GM18519 (cell line): ENCODE results near the gene SUCO.

Experiments
- ATAC-seq: cut with Tn5 transposase; IDR thresholded peaks from one replicate; pipeline ENCODE4 v1.9.1; 2021; ENCODE audit warnings: mild to moderate bottlenecking, moderate library complexity; ENCODE audit not compliant: unreplicated experiment, low FRiP score

The SUCO gene

DNA sequence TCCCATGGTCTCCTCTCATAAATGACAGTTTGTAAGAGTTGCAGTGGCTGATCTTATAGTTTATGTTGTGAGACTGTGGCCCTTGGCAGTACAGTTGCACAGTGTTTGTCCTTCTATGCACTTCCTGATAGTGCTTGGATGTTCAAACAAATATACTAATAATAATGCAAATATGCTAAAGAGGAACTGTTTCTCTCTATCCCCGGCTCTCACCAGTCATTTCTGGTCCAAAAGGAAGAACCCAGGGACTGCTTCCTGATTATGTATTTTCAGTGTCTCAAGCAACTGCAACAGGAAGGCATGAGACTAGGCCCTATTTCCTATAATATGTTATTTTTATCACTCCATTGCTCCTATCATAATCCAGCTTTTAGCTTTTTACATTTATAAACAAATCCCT is 17.0 kb upstream of the SUCO start:
- no peak for ATAC-seq

DNA sequence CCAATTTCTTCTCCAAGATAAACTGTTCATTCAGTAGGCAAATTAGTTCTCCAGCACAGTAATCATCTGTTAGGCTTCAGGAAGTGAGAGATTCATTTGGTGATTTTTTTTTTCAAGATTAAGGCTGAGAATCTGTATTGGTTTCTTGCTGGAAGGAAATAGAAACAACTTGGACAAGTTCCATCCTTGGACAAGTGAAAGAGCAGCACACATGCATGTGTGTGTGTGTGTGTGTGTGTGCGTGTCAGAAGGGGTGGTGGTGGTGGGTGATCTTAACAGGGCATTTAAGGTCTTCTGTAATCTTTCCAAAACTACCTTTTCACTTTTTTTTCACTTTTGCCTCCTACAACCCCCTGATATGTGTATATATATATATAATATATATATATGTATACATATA is 15.9 kb upstream of the SUCO start:
- no peak for ATAC-seq

DNA sequence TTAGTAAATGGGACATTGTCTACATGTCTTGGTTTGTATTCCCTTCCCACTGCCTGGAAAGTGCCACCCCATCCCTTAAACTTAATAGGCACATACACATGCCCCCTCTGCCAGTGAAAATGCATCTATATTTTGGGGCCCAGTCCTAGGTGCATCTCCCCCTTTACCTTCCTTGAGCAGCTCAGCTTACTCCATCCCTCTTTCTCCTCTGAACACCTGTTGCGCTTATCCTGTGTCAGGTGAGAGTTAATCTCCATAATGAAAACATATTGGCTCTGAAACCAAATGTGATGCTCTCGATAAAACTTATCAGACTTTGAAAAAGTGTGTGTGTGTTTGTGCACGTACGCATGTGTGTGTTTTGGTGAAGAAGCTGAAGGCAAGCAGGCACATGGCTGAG is 15.4 kb upstream of the SUCO start:
- no peak for ATAC-seq

DNA sequence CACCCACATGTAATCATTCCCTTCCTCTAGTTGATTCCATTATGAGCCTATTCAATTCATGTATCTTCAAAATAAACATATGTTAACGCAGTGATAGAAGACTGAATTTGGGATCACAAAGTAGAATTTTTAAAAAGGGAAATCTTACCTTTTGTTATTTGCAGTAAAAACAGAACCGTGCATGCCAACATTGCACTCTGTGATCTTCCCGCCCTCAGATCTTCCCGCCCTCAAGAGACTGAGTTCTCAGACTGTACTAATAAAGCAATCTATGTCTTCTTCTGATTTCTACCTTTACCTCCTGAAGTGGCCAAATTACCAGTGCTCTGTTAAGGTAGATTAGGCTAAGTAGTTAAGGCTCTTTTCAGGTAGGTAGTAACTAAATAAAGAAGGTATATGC is 3.6 kb upstream of the SUCO start:
- no peak for ATAC-seq

DNA sequence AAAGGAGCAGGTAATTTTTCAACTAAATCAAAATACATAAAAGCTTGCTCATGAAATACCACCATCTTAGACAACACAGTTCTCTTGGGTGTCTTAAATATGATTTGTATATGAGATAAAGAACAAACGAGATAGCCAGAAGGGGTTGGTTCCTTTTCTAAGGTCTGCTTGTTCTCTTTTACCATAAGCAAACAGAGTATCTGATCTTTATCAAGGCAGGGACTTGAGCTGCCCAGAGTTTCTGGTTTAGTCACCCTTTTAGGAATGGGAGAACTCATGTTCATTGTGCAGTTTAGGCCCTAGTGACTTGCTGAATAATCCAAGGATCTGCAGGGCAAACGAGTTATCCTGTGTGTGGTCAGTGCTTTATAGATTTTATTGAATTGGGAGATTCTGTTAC is 3.0 kb upstream of the SUCO start:
- ATAC-seq = no peak

DNA sequence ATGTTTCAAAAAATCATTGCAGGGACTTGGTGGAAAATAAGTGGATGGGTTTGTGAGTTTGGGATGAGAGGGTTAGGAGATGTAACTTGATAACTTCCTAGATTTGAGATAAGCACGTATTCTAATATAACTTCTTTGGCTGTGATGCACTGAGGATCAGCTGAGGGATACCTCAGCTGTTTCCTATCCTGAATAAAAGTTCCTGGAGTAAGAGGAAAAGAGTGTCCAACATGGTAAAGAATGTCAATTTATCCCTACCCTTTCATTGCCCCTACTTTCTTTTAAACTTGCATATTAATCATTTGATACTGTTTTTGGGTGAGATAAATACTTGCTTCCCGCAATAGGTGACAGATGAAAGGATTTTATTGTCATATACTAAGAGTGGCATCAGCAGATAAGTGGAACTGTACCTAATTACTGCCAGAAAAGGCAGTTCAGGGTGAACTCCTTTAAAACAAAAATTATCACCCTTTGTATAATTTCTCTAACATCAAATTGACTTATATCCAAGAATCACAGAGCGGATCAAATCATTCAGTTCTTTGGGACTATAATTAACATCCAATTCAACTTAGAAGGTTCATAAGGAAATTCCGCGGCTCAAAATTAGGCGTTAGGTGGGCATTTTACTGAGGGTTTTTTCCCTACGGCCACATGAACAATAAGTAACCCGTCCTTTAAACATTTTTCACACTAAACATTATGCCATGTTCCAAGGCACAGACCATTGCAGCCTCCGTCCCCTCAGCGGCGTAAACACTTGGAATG is 1.4 kb upstream of the SUCO start:
- no peak for ATAC-seq

DNA sequence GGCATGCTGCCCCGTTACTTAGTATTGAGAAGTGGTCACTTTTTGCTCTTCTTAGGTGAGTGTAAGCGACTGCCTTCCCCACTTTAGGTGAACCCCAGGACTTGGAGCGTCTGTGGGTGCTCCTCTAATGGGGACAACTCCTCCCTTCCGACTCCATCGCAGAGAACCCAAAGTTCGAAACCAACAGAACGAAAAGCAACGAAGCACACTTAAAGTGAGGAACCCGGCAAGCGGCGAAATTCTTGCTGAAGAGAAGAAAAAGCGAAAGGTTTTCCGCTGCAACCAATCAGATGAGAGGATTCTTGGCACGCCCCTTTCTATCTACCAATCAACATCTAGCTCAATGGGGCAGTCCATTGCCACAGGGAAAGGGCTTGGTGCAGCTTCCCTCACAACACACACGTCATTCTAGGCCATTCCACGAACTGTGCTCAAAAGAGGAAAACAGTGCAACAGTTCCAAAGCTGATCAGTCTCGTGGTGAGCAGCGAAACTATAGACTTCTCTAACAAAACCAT is 709 bp upstream of the SUCO start:
- peak; percentile 57 for ATAC-seq

DNA sequence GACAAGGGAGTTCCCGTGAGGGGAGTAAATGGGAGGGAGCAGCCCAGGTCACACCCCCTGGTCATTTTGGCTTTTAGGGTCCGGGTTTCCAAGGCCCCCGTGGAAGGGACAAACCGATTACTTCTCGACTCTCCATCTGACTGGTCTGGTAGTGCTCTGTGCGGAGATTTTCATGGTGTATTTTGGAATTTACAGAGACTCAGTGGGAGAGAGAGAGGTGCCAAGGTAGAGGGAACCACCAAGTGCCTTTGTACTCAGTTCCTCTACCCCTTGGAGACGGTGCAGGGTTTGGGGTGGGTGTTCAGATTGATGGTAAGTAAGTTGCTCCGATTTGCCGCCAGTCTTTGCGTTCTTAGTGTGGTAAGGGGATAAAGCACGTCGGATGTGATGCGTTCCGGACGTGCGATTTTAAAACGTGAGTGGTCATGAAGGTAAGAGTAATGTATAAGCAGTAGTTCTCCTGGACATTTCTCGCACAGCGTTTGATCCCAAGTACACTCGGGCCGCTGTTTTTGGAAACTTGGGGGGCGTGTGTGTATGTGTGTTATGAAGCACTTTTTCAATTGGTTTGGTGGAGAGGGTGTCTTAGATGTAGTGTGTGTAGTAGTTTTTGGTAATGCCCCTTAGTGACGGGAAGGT is 682 bp downstream of the SUCO start:
- ATAC-seq = no peak

DNA sequence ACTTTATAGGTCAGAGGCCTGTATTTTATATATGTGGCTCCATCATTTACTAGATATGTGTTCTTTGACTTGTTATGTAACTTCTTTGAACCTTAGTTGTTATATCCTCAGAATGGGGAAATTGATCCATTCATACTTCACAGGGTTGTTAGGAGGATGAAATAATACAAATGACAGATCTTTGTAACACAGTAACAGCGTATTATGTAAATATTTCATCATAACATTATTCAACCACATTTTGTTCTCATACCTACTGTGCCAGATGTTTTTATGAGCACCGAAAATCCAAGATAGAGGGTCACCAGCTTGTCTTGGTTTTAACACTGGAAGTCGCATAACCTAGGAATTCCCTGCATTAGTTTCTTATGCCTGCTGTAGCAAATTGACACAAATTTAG is 3.3 kb downstream of the SUCO start:
- no peak for ATAC-seq

DNA sequence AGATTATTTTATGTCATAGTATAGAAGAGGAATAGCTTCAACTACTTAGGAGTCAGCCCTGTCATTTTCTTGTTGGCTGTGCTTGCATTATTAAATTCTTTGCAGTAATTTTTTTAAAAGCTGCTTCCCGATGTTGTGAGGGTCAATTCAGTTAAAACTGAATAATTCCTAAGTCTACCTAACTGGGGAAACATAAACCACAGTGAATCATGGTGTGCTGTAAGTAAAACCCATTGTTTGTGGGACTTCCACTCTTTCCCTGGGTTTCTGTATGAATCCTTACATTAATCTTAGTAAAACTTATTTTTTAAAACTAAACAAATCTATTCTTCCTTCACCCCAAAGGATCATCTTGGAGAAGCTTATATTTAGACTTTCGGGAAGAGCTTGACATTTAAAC is 4.4 kb downstream of the SUCO start:
- no peak for ATAC-seq

DNA sequence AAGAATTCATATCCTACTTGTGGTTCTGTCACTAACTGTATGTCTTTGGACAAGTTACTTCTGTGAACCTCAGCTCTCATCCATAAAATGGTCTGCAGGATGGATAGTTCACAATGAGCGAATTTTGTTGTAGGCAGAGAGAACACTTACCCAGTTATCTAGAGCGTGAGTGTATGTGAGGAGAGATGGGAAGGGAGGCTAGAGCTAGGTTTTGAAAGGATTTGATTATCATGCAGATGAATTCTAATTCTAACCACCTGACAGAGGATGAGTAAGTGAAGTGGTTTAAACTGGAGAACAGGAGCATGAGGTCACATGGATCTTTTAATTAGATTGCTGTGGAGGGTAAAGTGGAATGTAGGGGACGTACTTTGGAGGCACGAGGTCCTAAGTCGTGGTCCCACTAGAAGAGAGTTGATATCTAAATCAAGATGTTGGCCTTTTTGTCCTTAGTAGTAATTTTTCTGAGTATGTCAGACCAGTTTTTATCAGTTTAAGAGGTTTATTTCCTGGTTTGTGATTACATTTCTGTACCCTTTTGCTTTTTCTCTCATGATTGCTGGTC is 5.0 kb downstream of the SUCO start:
- ATAC-seq = no peak

DNA sequence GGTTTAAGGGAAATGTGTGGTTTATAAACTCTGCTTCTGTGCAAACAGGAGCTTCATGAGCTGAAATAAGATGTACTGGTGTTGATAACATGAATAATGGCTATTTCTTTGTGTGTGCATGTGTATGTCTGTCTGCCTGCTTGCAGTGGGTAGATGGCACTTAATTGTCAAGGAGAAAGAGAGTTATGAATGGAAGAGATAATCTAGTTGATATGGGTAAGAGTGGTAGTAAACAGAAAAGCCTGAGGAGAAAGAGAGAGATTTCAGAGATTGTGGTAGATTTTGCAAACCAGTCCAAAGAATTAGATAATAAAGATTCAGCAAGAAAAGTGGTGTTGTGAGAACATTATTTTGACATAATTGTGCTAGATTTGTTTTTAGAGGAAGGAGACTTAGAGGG is 7.7 kb downstream of the SUCO start:
- ATAC-seq = no peak

DNA sequence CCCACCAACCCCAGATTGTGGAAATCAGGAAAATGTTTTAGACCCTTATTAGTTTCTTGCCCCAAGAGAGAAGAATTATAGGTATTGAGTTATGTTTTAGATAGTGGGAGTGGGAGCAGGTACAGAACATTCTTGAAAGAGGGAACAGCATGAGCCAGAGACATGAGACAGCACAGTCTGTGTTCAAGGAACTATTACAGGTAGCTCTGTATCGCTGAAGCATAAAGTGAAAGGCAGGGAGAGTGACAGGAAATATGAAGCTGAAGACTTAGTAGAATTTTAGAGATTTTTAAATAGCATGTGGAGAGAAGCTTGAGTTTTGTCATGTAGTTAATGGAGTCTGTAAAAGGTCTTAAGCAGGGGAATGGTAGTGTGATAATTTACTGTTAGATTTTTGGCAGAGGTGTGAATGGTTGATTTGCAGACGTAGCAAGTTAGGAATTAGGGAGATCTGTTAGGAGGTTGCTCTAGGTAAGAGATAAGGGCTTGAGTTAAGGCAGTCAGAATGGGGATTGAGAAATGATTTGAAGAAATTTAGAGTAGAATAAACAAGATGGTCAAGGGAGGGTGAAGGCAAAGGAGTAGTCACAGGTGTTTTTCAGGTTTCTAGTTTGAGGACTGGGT is 11.6 kb downstream of the SUCO start:
- ATAC-seq = no peak

DNA sequence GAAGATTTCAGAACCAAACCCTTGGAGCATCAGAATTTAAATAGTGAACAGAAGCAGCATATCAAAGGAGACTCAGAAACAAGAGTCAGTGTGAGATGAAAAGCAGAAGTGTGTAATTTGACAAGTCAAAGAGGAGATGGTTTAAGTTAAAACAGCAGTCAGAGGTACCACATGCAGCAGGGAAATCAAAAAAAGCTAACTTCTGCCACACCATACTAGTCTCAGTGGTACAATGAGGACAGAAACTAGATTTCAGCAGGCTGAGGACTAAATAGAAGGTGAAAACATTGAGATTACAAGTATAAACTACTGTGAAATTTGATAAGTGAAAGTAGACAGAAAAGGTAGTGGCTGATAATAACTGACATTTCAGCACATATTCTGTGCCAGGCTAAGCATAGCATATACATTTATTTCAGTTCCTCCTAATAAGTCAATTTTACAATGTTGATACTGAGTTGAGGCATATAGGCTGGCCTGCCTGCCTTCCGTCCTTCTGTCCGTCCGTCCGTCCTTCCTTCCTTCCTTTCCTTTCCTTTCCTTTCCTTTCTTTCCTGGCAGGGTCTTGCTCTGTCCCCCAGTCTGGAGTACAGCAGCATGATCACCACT is 12.6 kb downstream of the SUCO start:
- peak; percentile 66 for ATAC-seq

DNA sequence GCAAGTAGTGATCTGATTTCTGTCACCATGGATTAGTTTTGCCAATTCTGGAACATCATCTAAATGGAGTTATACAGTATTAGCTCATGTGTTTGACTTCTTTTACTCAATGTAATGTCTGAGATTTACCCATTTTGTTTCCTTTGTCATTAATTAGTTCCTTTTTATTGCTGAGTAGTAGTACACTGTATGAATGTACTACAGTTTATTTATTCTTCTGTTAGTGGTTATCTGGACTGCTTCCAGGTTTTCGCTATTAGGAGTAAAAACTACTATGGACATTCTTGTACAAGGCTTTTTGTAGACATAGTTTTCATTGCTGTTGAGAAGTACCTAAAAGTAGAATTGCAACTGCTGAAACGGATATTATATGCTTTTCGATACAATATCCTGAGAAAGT is 14.1 kb downstream of the SUCO start:
- no peak for ATAC-seq

DNA sequence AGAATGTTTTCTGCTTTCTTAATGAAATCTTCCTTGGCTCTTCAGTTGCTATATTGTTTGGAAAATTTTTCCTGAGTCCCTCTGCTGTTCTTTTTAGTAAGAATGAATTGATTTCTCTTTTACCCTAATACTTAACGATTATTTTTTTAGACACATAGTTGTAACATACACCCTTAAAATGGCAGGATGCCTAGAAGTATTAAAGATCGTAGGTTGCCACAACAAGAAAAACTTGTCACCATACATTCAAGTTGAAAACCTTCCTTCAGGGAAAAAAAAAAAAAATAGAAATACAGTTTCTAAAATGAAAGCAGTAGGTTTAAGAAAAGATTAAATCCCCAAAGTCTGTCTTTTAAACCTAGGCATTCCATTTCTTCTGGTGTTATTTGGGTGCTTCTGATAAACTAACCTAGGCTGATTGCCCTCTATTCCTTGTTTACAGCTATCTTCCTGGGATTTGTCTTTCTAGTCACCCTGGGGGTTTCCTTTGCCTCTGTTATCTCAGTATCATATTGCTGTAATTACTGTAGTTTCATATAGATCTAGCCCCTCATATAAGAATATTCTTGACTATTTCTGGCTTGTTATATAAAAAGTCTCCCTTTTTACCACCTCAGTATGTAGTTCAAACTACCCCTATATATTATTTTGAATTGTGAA is 16.8 kb downstream of the SUCO start:
- ATAC-seq = no peak

DNA sequence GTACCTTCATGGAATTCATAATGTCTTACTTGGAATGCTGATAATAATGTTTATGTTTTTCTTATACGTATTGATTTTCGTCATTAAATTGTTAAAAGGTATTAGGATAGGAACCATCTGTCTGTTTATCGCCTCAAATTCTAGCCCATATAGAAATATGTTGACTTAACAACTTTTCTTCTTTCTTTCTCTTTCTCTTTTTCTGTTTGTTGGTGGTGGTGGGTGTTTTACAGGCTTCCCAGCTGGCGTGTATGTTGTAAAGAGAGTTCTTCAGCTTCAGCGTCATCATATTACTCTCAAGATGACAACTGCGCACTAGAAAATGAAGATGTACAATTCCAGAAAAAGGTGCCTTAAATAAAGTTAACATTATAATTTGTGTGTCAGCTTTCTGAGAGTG is 18.3 kb downstream of the SUCO start:
- ATAC-seq = no peak

DNA sequence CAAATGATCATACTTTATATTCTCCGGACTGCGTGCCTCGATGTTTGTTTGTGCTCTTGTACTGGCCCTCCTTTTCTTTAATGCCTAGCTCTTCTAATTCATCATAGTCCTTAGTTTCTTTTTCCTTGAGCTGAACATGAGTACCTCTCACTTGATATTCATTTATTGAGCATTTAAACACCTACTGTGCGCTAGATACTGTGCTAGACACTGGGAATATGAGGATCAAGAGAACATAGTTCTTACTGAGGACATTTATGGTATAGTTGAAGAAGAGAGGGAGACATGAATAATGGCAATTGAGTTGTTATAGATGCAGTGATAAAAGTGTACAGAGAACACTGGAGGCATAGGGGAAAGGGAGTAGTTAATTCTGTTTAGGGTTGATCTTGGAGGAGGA is 22.0 kb downstream of the SUCO start:
- no peak for ATAC-seq

DNA sequence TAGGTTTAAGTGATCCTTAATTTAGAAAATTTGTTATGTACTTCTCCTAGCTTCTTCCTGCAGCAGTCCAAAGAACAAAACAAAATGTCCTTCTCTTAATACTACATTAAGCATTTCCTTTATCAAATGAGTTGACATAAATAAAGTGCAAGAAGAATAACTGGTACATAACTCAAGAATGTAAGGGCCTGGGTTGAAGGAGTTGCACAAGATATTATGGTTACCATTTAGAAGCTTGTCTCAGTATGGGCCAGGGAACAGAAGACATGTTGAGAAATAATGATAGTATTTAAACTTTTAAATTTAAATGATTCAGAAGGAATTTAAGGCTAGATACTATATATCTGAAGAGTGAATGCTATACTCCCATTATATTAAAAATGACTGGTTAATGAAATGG is 23.5 kb downstream of the SUCO start:
- ATAC-seq = no peak

DNA sequence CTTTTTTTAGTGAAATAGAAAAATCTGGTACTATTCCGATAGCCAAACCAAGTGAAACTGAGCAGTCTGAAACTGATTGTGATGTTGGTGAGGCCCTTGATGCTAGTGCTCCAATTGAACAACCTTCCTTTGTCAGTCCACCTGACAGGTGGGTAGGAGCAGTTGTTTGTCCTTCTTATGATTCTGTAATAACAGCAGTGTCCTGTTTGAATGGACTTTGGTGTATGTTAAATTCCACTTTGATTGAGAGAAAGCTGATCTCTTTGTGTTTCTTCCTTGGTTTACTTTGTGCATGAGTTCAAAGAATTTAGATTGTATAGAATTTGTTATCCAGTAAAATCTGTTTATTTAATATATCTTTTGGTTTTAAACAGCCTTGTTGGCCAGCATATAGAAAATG is 24.3 kb downstream of the SUCO start:
- no peak for ATAC-seq
